GM23338 (cell line): Measurements from ENCODE around the gene DPH7. TPM values are rescaled to one million over a fixed set of nuclear protein-coding genes. Genes with fewer than 3 reads are reported as not detected.

Experiments used
- ATAC-seq: fragments of 200-7000 bp; cut with Tn5 transposase; 3 replicates; pipeline ENCODE4 v1.9.1; 2020
- DNase-seq: peaks from one replicate; pipeline ENCODE4 v3.0.0-alpha.2; 2015; ENCODE audit warnings: low spot score
- H2AFZ ChIP-seq: fragments of 200-600 bp; sonication (generic); 2 replicates; pipeline ENCODE4 v1.8.0; 2016; ENCODE audit warnings: antibody characterized with exemption, mild to moderate bottlenecking, moderate library complexity
- H3F3A ChIP-seq: fragments of 200-600 bp; sonication (generic); replicated peaks from 2 replicates; pipeline ENCODE4 v1.8.0; 2017; ENCODE audit warnings: antibody characterized with exemption, mixed run types, low read depth
- H3K27ac ChIP-seq: fragments of 200-600 bp; sonication (generic); 2 replicates; pipeline ENCODE4 v1.6.1; 2016; ENCODE audit warnings: low read depth
- H3K27me3 ChIP-seq: fragments of 200-600 bp; sonication (generic); 2 replicates; pipeline ENCODE4 v1.8.0; 2016; ENCODE audit warnings: mild to moderate bottlenecking, mixed run types, moderate library complexity; ENCODE audit not compliant: insufficient read depth
- H3K36me3 ChIP-seq: fragments of 200-600 bp; sonication (generic); 2 replicates; pipeline ENCODE4 v1.8.0; 2016; ENCODE audit warnings: mild to moderate bottlenecking; ENCODE audit not compliant: insufficient read depth
- H3K4me1 ChIP-seq: fragments of 200-600 bp; sonication (generic); 2 replicates; pipeline ENCODE4 v1.8.0; 2016; ENCODE audit warnings: mild to moderate bottlenecking, moderate library complexity; ENCODE audit not compliant: insufficient read depth
- H3K4me2 ChIP-seq: fragments of 200-600 bp; sonication (generic); 2 replicates; pipeline ENCODE4 v1.7.1; 2017; ENCODE audit warnings: mixed run types
- H3K4me3 ChIP-seq: fragments of 200-600 bp; sonication (generic); 2 replicates; pipeline ENCODE4 v1.6.1; 2016; ENCODE audit warnings: mixed run types
- H3K79me2 ChIP-seq: fragments of 200-600 bp; sonication (generic); replicated peaks from 2 replicates; pipeline ENCODE4 v1.8.0; 2017; ENCODE audit warnings: mild to moderate bottlenecking; ENCODE audit not compliant: insufficient read depth
- H3K9me2 ChIP-seq: fragments of 200-600 bp; sonication (generic); 2 replicates; pipeline ENCODE4 v1.8.0; 2017; ENCODE audit not compliant: insufficient read depth
- H4K20me1 ChIP-seq: fragments of 200-600 bp; sonication (generic); replicated peaks from 2 replicates; pipeline ENCODE4 v1.8.0; 2017; ENCODE audit warnings: mild to moderate bottlenecking; ENCODE audit not compliant: insufficient read depth
- H3K27ac Mint-ChIP-seq: 2 replicates; pipeline ENCODE4 v1.8.0; 2020; ENCODE audit warnings: inconsistent platforms, mild to moderate bottlenecking, moderate library complexity, mixed read lengths
- H3K27me3 Mint-ChIP-seq: 3 replicates; pipeline ENCODE4 v1.8.0; 2022; ENCODE audit warnings: low read depth, mild to moderate bottlenecking, moderate library complexity, mixed read lengths, inconsistent platforms; ENCODE audit not compliant: insufficient read depth, poor library complexity
- H3K36me3 Mint-ChIP-seq: 3 replicates; pipeline ENCODE4 v1.8.0; 2021; ENCODE audit warnings: low read depth, mild to moderate bottlenecking, inconsistent platforms, moderate library complexity, mixed read lengths
- H3K4me1 Mint-ChIP-seq: 3 replicates; pipeline ENCODE4 v1.8.0; 2020; ENCODE audit warnings: mild to moderate bottlenecking, inconsistent platforms, mixed read lengths
- H3K4me3 Mint-ChIP-seq: 3 replicates; pipeline ENCODE4 v1.8.0; 2021; ENCODE audit warnings: moderate library complexity, mild to moderate bottlenecking, inconsistent platforms, mixed read lengths
- H3K9me3 Mint-ChIP-seq: 3 replicates; pipeline ENCODE4 v1.8.0; 2020; ENCODE audit warnings: moderate library complexity, mild to moderate bottlenecking, inconsistent platforms, mixed read lengths
- CREB1 ChIP-seq: fragments of 250-450 bp; sonication (Bioruptor Pico); IDR thresholded peaks from 2 replicates; pipeline ENCODE4 v1.5.0; 2020; ENCODE audit warnings: low read depth, mild to moderate bottlenecking, moderate library complexity
- CTCF ChIP-seq, 2 experiments: fragments of 200-600 bp in 1 of 2; sonication (generic) in 1 of 2; conservative IDR thresholded peaks; 2 replicates each; pipeline versions ENCODE4 v1.5.1 to v1.6.1; 2016 to 2017; ENCODE audit warnings: antibody characterized with exemption in 2 of 2, low read depth in 2 of 2, mild to moderate bottlenecking in 2 of 2, moderate library complexity in 1 of 2
- JUNB ChIP-seq: IDR thresholded peaks from one replicate; pipeline ENCODE4 v1.6.1; 2016; ENCODE audit warnings: antibody characterized with exemption; ENCODE audit not compliant: unreplicated experiment
- POLR2AphosphoS5 ChIP-seq: IDR thresholded peaks from 2 replicates; pipeline ENCODE4 v1.6.1; 2016; ENCODE audit warnings: antibody characterized with exemption, low read depth
- ZNF114 ChIP-seq: fragments of 250-450 bp; sonication (Bioruptor Pico); IDR thresholded peaks from 2 replicates; pipeline ENCODE4 v1.5.0; 2020; ENCODE audit warnings: mild to moderate bottlenecking, moderate library complexity
- ZNF331 ChIP-seq: fragments of 250-450 bp; sonication (Bioruptor Pico); IDR thresholded peaks from 2 replicates; pipeline ENCODE4 v1.5.0; 2020; ENCODE audit warnings: low read depth, mild to moderate bottlenecking, moderate library complexity
- ZNF462 ChIP-seq: fragments of 250-450 bp; sonication (Bioruptor Pico); IDR thresholded peaks from 2 replicates; pipeline ENCODE4 v1.5.0; 2020; ENCODE audit warnings: mild to moderate bottlenecking, moderate library complexity
- polyA plus RNA-seq: library from polyadenylated mRNA; unstranded; fragments of >200 nt; fragmentation: Nextera tagmentation; extraction: Ambion mirVana; gene quantifications from 2 replicates; pipeline ENCODE4 v1.2.1, GENCODE V29; 2016
- total RNA-seq: library from RNA; depleted of rRNA; stranded (reverse); fragments of >200 nt; shearing (Covaris generic); gene quantifications from 2 replicates; pipeline ENCODE4 v1.2.3, GENCODE V29; 2014

Gene DPH7
- total and polyA plus RNA-seq, 2 experiments from 2014 or later: 44.5 to 68.8 TPM

GRCh38 chr9:137570566-137570965 lies 8.2 kb downstream of the DPH7 start (continued):
- no peak for TF ChIP-seq ZNF462 (CRISPR knock-in tag)
- no peak for TF ChIP-seq POLR2AphosphoS5
- TF ChIP-seq ZNF331: no peak
- no peak for TF ChIP-seq JUNB
- no peak for TF ChIP-seq CTCF (conservative IDR thresholded peaks at IDR 0.05; ENCODE audit: low read depth in 2 of 2)

DNA sequence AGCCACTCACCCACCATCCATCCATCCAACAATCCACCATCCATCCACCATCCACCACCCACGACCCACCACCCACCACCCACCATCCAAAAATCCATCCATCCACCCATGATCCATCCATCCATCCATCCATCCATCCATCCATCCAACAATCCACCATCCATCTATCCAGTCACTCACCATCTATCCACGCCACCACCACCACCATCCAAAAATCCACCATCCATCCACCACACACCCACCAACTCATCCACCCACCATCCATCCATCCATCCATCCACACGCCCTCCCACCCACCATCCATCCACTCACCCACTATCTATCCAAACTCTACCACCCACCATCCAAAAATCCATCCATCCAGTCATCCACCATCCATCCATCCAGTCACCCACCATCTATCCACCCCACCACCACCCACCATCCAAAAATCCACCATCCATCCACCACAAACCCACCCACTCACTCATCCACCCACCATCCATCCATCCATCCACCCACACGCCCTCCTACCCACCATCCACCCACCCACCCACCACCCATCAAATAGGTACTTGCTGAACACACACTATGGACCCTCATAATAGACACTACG lies 9.0 kb downstream of the DPH7 start:
- Mint-ChIP-seq H3K27me3 (peaks cover 5% of the 10 kb centered on the region), H3K4me1 (no peaks in the 10 kb centered on the region), H3K9me3 (no peaks in the 10 kb centered on the region; the same call in 2 of the 3 replicates), H3K36me3 (peaks cover 48% of the 10 kb centered on the region), H3K4me3 (no peak overlapping the region), H3K27ac (no peak overlapping the region)
- Histone ChIP-seq H3K4me3 (no peak overlapping the region), H3K27ac (no peak overlapping the region), H3K4me2 (no peak overlapping the region), H3F3A (0 out of 2 replicates have a peak, but pooled peaks cover 4% of the 10 kb centered on the region), H3K4me1 (no peaks in the 10 kb centered on the region), H3K79me2 (peaks cover 13% of the 10 kb centered on the region), H3K9me2 (no peaks in the 10 kb centered on the region), H2AFZ (no peak overlapping the region), H3K36me3 (peaks cover 21% of the 10 kb centered on the region), H3K27me3 (no peaks in the 10 kb centered on the region), H4K20me1 (peaks cover 10% of the 10 kb centered on the region; the same call in 1 of the 2 replicates)
- DNase-seq (no peak), ATAC-seq (no peak)
- TF ChIP-seq ZNF331 (no peak), ZNF462 (CRISPR knock-in tag) (no peak), POLR2AphosphoS5 (no peak), CREB1 (no peak), ZNF114 (CRISPR knock-in tag) (no peak)
